Fibroblast of lung (primary cell): ENCODE results near the gene SH2D3C. TPM values are rescaled to one million over a fixed set of nuclear protein-coding genes. Genes with fewer than 3 reads are reported as not detected.

Experiments used
- DNase-seq, 2 donors: peaks; one replicate each; pipeline versions ENCODE4 v3.0.0 to v3.0.0-alpha.2; 2010; ENCODE audit warnings: low read depth in 2 of 2
- H2AFZ ChIP-seq: 2 replicates; pipeline ENCODE4 v1.5.1; 2012; ENCODE audit warnings: low read length, control low read depth, inconsistent platforms
- H3K27ac ChIP-seq: 2 replicates; pipeline ENCODE4 v1.5.1; 2011; ENCODE audit warnings: low read length, control low read depth; ENCODE audit not compliant: insufficient read depth
- H3K27me3 ChIP-seq: 2 replicates; pipeline ENCODE4 v1.5.1; 2011; ENCODE audit warnings: mild to moderate bottlenecking, low read length; ENCODE audit not compliant: control insufficient read depth, insufficient read depth
- H3K36me3 ChIP-seq: 2 replicates; pipeline ENCODE4 v1.5.1; 2011; ENCODE audit warnings: low read length; ENCODE audit not compliant: control insufficient read depth, insufficient read depth
- H3K4me1 ChIP-seq: 2 replicates; pipeline ENCODE4 v1.5.1; 2011; ENCODE audit warnings: low read length; ENCODE audit not compliant: control insufficient read depth, insufficient read depth; ENCODE audit errors: extremely low read depth
- H3K4me2 ChIP-seq: 2 replicates; pipeline ENCODE4 v1.5.1; 2011; ENCODE audit warnings: low read length, control low read depth; ENCODE audit not compliant: insufficient read depth; ENCODE audit errors: extremely low read depth
- H3K4me3 ChIP-seq, 4 experiments: fragments of 200-600 bp in 1 of 4; sonication (generic) in 1 of 4; replicated peaks in 1 of 4; 2 replicates each; pipeline ENCODE4 v1.5.1; 2011 to 2016; ENCODE audit warnings: low read length in 4 of 4, low read depth in 3 of 4, mild to moderate bottlenecking in 3 of 4, control low read depth in 2 of 4, inconsistent platforms in 1 of 4, mixed read lengths in 1 of 4; ENCODE audit not compliant: insufficient read depth in 1 of 4; ENCODE audit errors: control extremely low read depth in 1 of 4
- H3K79me2 ChIP-seq: 2 replicates; pipeline ENCODE4 v1.5.1; 2012; ENCODE audit warnings: mild to moderate bottlenecking, low read length, inconsistent platforms; ENCODE audit not compliant: control insufficient read depth, insufficient read depth
- H3K9ac ChIP-seq: 2 replicates; pipeline ENCODE4 v1.5.1; 2011; ENCODE audit warnings: mild to moderate bottlenecking, low read length, control low read depth; ENCODE audit not compliant: insufficient read depth
- H3K9me3 ChIP-seq: 2 replicates; pipeline ENCODE4 v1.5.1; 2012; ENCODE audit warnings: low read depth, low read length; ENCODE audit not compliant: control insufficient read depth, insufficient read depth
- H4K20me1 ChIP-seq: 2 replicates; pipeline ENCODE4 v1.5.1; 2011; ENCODE audit warnings: low read length; ENCODE audit not compliant: control insufficient read depth, insufficient read depth; ENCODE audit errors: extremely low read depth
- EZH2 ChIP-seq: IDR thresholded peaks from 2 replicates; pipeline ENCODE4 v1.5.1; 2012; ENCODE audit warnings: low read length, control low read depth, mild to moderate bottlenecking; ENCODE audit errors: missing control alignments
- polyA plus RNA-seq, 2 donors: library from polyadenylated mRNA; depleted of rRNA in 1 of 2; stranded (reverse) in 1 of 2; unstranded in 1 of 2; fragments of >200 nt; gene quantifications; 2 replicates each; pipeline ENCODE4 v1.2.1, GENCODE V29; 2011 to 2012; ENCODE audit warnings: missing spikeins in 1 of 2
- total RNA-seq: library from RNA; depleted of rRNA; stranded (reverse); fragments of >200 nt; gene quantifications from 2 replicates; pipeline ENCODE4 v1.2.1, GENCODE V29; 2014
- TF ChIP-seq, protein P1 (sequence below), 2 donors: IDR thresholded peaks in 1 of 2; conservative IDR thresholded peaks in 1 of 2; 1 replicate in 1 of 2; 2 replicates in 1 of 2; pipeline ENCODE4 v1.5.1; 2011 to 2012; ENCODE audit warnings: low read length in 2 of 2, control low read depth in 1 of 2, inconsistent platforms in 1 of 2, low read depth in 1 of 2, mild to moderate bottlenecking in 1 of 2

SH2D3C gene
- total and polyA plus RNA-seq, 2 donors (not counting 1 experiment from before 2014, with no cell fraction given) = 1.2 TPM; not detected in 1

DNA sequence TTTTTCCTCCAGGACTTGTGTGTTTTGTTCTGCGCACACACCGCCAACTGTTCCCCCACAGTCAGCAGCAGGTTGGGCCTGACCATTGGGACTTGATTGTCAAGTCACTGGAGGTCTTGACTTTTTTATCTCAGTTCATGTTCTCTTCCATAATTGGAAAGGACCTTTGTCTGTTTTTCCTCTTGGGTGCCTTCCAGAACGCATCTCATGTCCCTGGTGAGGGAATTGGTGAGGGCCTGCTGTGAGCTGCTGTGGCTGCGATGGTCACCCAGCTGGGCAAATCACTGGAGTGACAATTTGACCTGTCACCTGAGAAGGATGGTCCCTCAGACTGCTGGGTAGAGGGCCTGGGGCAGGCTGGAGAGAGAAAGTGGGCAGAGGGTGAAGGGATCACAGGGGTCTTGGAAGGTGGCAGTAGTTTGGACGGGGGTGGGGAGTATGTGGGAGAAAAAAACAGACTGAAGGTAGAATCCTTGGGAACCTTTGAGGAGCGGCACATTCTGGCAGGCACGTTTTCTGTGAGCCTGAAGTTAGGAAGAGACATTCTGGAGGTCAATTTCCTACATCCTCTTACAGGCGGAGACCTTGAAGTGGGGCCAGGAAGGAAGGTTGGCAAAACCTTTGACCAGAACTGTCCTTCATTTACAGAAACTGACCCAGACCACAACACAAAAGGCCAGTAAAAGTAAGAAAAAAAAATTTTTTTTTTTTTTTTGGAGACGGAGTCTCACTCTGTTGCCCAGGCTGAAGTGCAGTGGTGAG, 11.8 kb upstream of the SH2D3C start:
- DNase-seq = no peak
- H3K79me2 ChIP-seq = peaks cover 42% of the 10 kb centered on the region
- no peaks in the 10 kb centered on the region for H3K27me3 ChIP-seq
- H2AFZ ChIP-seq = no peak overlapping the region
- TF ChIP-seq EZH2 = no peak
- TF ChIP-seq, protein P1, sequence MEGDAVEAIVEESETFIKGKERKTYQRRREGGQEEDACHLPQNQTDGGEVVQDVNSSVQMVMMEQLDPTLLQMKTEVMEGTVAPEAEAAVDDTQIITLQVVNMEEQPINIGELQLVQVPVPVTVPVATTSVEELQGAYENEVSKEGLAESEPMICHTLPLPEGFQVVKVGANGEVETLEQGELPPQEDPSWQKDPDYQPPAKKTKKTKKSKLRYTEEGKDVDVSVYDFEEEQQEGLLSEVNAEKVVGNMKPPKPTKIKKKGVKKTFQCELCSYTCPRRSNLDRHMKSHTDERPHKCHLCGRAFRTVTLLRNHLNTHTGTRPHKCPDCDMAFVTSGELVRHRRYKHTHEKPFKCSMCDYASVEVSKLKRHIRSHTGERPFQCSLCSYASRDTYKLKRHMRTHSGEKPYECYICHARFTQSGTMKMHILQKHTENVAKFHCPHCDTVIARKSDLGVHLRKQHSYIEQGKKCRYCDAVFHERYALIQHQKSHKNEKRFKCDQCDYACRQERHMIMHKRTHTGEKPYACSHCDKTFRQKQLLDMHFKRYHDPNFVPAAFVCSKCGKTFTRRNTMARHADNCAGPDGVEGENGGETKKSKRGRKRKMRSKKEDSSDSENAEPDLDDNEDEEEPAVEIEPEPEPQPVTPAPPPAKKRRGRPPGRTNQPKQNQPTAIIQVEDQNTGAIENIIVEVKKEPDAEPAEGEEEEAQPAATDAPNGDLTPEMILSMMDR (conservative IDR thresholded peaks at IDR 0.05 in 1 of 2, IDR thresholded peaks at IDR 0.05 in 1 of 2; ENCODE audit: low read depth in 1 of 2, low read length in 2 of 2) = no peak
- no peak overlapping the region for H3K27ac ChIP-seq
- no peak overlapping the region for H3K9ac ChIP-seq
- peaks cover 38% of the 10 kb centered on the region for H3K36me3 ChIP-seq
- H3K4me2 ChIP-seq = no peak overlapping the region
- no peaks in the 10 kb centered on the region for H3K9me3 ChIP-seq
- H3K4me1 ChIP-seq = peaks cover 11% of the 10 kb centered on the region
- H3K4me3 ChIP-seq = no peak overlapping the region
- no peaks in the 10 kb centered on the region for H4K20me1 ChIP-seq

DNA sequence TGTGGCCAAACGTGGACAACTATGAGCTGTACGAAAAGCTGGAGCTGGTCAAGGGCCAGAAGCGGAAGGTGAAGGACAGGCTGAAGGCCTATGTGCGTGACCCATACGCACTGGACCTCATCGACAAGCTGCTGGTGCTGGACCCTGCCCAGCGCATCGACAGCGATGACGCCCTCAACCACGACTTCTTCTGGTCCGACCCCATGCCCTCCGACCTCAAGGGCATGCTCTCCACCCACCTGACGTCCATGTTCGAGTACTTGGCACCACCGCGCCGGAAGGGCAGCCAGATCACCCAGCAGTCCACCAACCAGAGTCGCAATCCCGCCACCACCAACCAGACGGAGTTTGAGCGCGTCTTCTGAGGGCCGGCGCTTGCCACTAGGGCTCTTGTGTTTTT, 10.7 kb upstream of the SH2D3C start:
- TF ChIP-seq EZH2 = no peak
- TF ChIP-seq, protein P1 (conservative IDR thresholded peaks at IDR 0.05 in 1 of 2, IDR thresholded peaks at IDR 0.05 in 1 of 2; ENCODE audit: low read depth in 1 of 2, low read length in 2 of 2) = no peak
- peaks cover 36% of the 10 kb centered on the region for H3K36me3 ChIP-seq
- no peak overlapping the region for H3K9ac ChIP-seq
- no peak for DNase-seq
- no peak overlapping the region for H2AFZ ChIP-seq
- H3K9me3 ChIP-seq = no peaks in the 10 kb centered on the region
- peaks cover 11% of the 10 kb centered on the region for H3K4me1 ChIP-seq
- peaks cover 42% of the 10 kb centered on the region for H3K79me2 ChIP-seq
- no peaks in the 10 kb centered on the region for H4K20me1 ChIP-seq
- H3K27ac ChIP-seq = no peak overlapping the region
- no peak overlapping the region for H3K4me3 ChIP-seq
- H3K27me3 ChIP-seq = no peaks in the 10 kb centered on the region
- no peak overlapping the region for H3K4me2 ChIP-seq

DNA sequence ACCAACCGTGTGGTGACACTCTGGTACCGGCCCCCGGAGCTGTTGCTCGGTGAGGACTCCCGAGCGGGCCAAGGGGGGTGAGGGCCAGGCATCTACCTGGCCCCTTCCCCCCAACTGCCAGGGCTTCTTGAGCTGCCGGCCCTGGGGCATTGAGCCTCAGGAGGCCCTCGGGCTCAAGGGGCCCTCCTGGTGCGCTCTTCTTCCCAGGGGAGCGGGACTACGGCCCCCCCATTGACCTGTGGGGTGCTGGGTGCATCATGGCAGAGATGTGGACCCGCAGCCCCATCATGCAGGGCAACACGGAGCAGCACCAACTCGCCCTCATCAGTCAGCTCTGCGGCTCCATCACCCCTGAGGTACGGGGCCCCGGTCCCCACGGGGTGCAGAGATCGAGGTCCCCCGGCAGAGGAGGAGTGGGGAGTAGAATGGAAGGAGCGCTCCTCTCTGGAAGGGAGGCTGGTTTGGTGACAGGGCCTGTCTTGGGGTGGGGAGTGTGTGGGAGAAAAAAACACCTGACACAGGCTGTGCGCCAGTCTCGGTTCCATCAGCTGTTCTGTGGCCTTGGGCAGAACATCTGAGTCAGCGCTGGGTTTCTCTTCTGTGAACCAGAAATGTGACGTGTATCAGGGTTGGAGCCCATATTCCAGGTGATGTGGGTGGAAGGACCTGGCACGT, 10.0 kb upstream of the SH2D3C start:
- H3K4me3 ChIP-seq = no peak overlapping the region
- peaks cover 34% of the 10 kb centered on the region for H3K36me3 ChIP-seq
- H3K27me3 ChIP-seq = no peaks in the 10 kb centered on the region
- no peak for DNase-seq
- no peak overlapping the region for H2AFZ ChIP-seq
- no peak overlapping the region for H3K9ac ChIP-seq
- H4K20me1 ChIP-seq = no peaks in the 10 kb centered on the region
- no peak overlapping the region for H3K4me2 ChIP-seq
- H3K79me2 ChIP-seq = peaks cover 42% of the 10 kb centered on the region
- peaks cover 11% of the 10 kb centered on the region for H3K4me1 ChIP-seq
- H3K27ac ChIP-seq = no peak overlapping the region
- TF ChIP-seq, protein P1 (conservative IDR thresholded peaks at IDR 0.05 in 1 of 2, IDR thresholded peaks at IDR 0.05 in 1 of 2; ENCODE audit: low read depth in 1 of 2, low read length in 2 of 2) = no peak
- TF ChIP-seq EZH2 = no peak
- no peaks in the 10 kb centered on the region for H3K9me3 ChIP-seq
